Mucosa of stomach (tissue), 1 donor: ENCODE data around the gene GLG1.

Source experiments
- H3K27me3 ChIP-seq: one replicate; pipeline ENCODE4 v1.7.0; 2013; ENCODE audit warnings: mild to moderate bottlenecking, low read length; ENCODE audit not compliant: control insufficient read depth, insufficient read depth
- H3K36me3 ChIP-seq: one replicate; pipeline ENCODE4 v1.7.0; 2013; ENCODE audit warnings: low read length; ENCODE audit not compliant: control insufficient read depth, insufficient read depth
- H3K4me1 ChIP-seq: one replicate; pipeline ENCODE4 v1.7.0; 2013; ENCODE audit warnings: mild to moderate bottlenecking, low read length; ENCODE audit not compliant: control insufficient read depth, insufficient read depth
- H3K4me3 ChIP-seq: one replicate; pipeline ENCODE4 v1.7.0; 2013; ENCODE audit warnings: low read length
- H3K9ac ChIP-seq: one replicate; pipeline ENCODE4 v1.7.0; 2013; ENCODE audit warnings: mild to moderate bottlenecking, low read length, moderate library complexity
- H3K9me3 ChIP-seq: one replicate; pipeline ENCODE4 v1.7.0; 2013; ENCODE audit warnings: mild to moderate bottlenecking, low read length, moderate library complexity; ENCODE audit not compliant: control insufficient read depth
- donor health status: Pancreatic carcinoma.

Gene GLG1

DNA sequence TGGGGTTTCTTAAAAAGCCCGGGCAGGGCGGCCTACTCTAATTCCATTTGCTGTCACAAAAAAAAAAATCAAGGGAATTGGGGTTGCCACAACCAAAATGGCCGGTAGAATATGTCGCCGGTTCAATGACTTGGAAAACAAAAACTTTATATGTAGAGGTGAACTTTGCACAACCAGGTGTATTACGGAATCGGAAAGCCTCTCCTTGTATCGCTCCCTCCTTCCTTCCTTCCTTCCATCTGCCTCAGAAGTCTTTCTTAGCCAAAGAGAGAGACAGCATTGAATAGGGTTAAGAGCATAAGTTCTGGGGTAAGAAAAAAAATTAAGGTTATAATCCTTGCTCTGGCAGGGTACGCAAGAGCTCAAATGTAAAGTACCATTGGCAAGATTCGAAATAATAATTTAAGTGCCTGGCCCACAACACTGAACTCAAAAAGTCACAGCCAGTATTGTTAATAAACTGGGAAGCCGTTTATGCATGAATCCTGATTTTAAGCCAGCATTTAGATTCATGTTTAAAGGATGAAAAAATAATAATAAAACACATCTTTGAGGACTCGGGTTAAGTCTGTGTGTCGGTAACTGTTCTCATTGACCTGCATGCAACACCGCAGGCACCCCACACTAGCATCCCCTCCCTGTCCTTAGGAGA is 522 bp upstream of the GLG1 start:
- H3K9ac ChIP-seq, result peak overlapping the region; percentile 87
- no peaks in the 10 kb centered on the region for H3K9me3 ChIP-seq
- no peaks in the 10 kb centered on the region for H3K36me3 ChIP-seq
- peak overlapping the region; percentile 70 for H3K4me3 ChIP-seq
- H3K27me3 ChIP-seq, result no peaks in the 10 kb centered on the region
- H3K4me1 ChIP-seq, result peaks cover 14% of the 10 kb centered on the region

DNA sequence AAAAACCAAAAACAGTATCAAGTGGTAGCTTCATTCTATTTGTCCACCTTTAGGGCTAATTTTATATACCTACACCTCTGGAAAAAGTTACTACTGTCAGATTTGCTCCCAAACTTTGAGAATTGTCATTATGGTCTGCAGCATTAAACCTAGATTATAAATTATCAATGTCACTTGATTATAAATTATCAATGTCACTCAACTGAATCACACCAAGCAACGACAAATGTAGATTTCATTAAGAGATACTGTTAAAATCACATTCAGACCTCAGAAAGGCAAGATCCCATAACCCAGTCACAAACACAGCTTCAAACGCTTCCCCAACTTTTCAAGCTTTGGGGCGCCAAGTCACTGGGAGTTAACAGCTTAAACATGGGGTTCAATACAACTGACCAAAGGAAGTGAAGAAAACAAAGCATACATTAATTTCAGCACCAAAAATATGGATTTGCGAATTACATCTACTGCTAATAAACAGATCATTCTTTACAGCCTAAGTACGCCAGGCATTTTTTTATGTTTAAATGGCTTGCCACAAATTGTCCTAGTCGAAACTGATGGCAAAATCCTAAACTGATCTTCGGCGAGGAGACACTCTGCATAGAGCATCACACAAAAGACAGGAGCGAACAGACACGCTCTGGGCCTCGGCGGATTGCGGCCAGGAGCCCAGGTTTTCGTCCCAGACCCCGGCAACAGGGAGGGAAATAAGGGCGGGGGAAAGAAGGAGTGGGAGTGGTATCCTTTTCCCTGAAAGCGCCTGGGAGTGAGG is 981 bp downstream of the GLG1 start:
- no peaks in the 10 kb centered on the region for H3K27me3 ChIP-seq
- peak overlapping the region; percentile 70 for H3K4me3 ChIP-seq
- H3K36me3 ChIP-seq, result no peaks in the 10 kb centered on the region
- H3K9ac ChIP-seq, result peak overlapping the region; percentile 87
- peaks cover 26% of the 10 kb centered on the region for H3K4me1 ChIP-seq
- H3K9me3 ChIP-seq, result no peaks in the 10 kb centered on the region

DNA sequence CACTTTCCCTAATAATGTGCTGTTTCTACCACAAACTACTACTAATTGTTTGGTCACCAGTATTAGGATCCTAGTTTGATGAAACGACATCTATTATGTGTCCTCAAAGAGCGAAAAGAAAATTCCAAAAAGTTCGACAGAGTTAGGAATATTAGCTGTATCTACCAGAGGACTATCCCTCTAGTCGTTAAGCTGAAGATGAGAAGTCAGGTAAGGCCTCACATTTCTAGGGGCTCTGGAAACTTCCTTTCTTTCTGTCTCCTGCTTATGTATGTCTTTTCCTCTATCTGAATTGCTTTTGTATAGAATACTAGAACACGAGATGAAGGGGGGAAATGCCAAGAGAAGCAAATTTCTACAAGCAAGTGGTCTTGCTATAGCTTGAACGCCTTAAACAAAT is 1.6 kb downstream of the GLG1 start:
- H3K4me1 ChIP-seq, result peaks cover 32% of the 10 kb centered on the region
- H3K4me3 ChIP-seq, result peak overlapping the region; percentile 70
- H3K27me3 ChIP-seq, result no peaks in the 10 kb centered on the region
- H3K36me3 ChIP-seq, result no peaks in the 10 kb centered on the region
- peak overlapping the region; percentile 87 for H3K9ac ChIP-seq
- H3K9me3 ChIP-seq, result no peaks in the 10 kb centered on the region

DNA sequence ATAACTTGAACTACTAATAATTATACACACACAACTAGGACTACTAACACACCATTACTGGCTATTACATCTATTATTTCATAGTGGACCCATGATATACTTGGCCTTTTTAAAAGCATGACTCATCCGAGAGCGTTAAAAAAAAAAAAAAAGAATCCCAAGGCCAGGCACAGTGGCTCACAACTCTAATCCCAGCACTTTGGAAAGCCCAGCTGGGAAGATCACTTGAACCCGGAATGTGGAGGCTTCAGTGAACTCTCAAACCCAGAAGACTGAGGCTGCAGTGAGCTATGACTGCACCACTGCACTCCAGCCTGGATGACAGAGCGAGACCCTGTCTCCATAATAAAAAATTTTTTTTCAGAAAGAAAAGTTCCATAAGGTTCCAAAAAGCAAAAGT is 3.1 kb downstream of the GLG1 start:
- Histone ChIP-seq H3K9ac (no peak overlapping the region), H3K9me3 (no peaks in the 10 kb centered on the region), H3K4me3 (no peak overlapping the region), H3K4me1 (peaks cover 34% of the 10 kb centered on the region), H3K27me3 (no peaks in the 10 kb centered on the region), H3K36me3 (no peaks in the 10 kb centered on the region)

DNA sequence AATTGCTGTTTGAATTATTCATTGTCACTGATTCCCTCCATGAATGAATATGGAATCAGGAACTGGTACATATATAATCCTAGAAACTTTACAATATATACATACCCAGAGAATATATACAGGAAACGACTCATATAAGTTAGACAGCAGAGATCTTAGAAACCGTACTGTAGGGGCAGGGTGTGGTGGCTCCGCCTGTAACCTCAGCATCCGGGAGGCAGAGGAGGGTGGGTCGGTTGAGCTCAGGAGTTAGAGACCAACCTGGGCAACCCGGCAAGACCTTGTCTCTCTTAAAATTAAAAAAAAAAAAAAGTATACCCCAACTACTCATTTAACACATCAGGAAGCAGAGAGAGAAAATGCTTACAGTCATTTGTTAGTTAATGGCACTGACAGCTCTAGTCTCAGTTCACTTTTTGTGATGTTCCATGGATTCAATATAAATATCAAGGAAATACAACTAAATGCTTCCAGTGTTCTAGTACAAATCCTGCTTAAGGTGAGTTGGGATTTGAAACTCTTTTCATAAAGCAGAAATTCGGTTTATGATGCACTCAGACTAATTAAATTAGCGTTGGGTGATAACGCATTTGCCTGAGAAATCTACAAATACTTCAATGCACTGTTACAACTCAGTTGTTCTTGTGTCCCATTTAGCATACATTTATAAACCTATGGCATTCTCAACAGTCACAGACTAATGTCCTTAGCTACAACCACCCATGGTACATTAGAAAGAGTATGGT is 5.6 kb downstream of the GLG1 start:
- Histone ChIP-seq H3K4me3 (no peak overlapping the region), H3K4me1 (peaks cover 26% of the 10 kb centered on the region), H3K9me3 (no peaks in the 10 kb centered on the region), H3K27me3 (no peaks in the 10 kb centered on the region), H3K9ac (peak overlapping the region; percentile 39), H3K36me3 (no peaks in the 10 kb centered on the region)

DNA sequence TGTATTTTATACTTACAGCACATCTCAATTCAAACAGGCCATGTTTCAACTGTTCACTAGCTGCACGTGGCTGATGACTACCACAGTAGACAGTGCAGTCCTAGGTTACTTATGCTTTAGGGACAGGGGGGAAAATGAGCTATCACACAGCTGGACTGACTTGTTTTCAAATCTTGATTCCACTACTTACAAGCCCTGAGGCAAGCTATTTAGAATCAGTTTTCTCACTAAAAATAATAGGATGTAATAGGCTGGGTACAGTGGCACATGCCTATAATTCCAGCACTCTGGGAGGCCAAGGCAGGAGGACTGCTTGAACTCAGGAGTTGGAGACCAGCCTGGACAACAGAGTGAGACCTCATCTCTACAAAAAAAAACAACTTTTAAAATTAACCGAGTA is 10.3 kb downstream of the GLG1 start:
- Histone ChIP-seq H3K4me1 (peaks cover 15% of the 10 kb centered on the region), H3K4me3 (no peak overlapping the region), H3K36me3 (no peaks in the 10 kb centered on the region), H3K9me3 (no peaks in the 10 kb centered on the region), H3K9ac (no peak overlapping the region), H3K27me3 (no peaks in the 10 kb centered on the region)

DNA sequence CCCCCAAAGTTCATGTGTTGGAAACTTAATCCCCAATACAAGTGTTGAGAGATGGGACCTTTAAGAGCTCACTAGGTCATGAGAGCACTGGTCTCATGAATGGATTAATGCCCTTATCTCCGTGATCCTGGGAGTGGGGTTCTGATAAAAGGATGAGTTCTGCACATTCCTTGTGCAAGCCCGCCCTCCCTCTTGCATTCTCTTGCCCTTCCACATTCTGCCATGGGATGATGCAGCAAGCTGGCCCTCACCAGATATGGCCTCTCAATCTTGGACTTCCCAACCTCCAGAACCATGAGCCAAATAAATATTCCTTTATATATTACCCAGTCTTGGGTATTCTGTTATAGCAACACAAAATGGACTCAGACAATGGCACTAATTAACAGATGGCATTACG is 14.1 kb downstream of the GLG1 start:
- Histone ChIP-seq H3K27me3 (no peaks in the 10 kb centered on the region), H3K9me3 (no peaks in the 10 kb centered on the region), H3K4me1 (no peaks in the 10 kb centered on the region), H3K36me3 (no peaks in the 10 kb centered on the region), H3K9ac (no peak overlapping the region), H3K4me3 (no peak overlapping the region)

DNA sequence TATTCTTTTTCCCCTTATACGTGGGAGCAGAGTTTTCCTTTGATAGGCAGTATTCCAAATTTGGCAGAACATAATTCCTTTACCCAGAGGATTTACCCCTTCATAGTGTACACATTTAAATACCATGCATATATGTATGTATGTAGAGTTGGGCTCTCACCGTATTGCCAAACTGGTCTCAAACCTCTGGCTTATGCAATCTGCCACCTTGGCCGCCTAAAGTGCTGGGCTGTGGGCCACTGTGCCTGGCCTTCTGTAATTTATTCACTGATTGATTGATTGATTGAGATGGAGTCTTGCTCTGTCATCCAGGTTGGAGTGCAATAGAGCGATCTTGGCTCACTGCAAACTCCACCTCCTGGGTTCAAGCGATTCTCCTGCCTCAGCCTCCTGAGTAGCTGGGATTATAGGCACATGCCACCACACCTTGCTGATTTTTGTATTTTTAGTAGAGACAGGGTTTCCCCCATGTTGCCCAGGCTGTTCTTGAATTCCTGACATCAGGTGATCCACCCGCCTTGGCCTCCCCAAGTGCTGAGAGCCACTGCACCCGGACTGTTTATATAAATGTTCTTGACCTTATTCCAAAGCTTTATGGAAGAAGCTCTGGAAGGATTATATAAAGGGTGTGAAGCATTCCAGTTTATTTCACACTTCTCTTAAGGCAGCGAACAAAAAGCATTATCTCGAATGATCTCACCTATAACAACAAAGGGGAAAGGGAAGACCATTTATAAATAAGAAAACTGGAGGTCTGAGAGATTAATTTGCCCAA is 14.9 kb downstream of the GLG1 start:
- Histone ChIP-seq H3K9ac (no peak overlapping the region), H3K27me3 (no peaks in the 10 kb centered on the region), H3K9me3 (no peaks in the 10 kb centered on the region), H3K36me3 (no peaks in the 10 kb centered on the region), H3K4me3 (no peak overlapping the region), H3K4me1 (no peaks in the 10 kb centered on the region)

DNA sequence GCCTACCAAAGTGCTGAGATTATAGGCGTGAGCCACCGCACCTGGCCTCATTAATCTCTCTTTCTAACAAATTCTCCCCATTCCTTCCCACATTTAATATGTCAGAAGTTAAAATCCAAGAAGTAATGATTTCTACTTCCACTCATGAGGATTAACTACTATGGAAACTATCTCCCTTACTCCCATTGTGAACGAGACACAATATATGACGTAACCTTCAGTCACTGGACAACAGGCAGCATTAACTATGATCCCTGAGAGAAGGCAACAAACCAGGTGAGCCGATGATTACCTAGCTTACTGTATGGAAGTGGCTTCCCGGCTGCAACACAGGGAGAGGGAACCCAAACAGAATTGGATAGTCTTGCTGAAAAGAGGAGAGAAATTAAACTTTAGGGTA is 20.0 kb downstream of the GLG1 start:
- Histone ChIP-seq H3K9me3 (no peaks in the 10 kb centered on the region), H3K4me1 (peaks cover 3% of the 10 kb centered on the region), H3K27me3 (no peaks in the 10 kb centered on the region), H3K9ac (no peak overlapping the region), H3K36me3 (no peaks in the 10 kb centered on the region), H3K4me3 (no peak overlapping the region)

DNA sequence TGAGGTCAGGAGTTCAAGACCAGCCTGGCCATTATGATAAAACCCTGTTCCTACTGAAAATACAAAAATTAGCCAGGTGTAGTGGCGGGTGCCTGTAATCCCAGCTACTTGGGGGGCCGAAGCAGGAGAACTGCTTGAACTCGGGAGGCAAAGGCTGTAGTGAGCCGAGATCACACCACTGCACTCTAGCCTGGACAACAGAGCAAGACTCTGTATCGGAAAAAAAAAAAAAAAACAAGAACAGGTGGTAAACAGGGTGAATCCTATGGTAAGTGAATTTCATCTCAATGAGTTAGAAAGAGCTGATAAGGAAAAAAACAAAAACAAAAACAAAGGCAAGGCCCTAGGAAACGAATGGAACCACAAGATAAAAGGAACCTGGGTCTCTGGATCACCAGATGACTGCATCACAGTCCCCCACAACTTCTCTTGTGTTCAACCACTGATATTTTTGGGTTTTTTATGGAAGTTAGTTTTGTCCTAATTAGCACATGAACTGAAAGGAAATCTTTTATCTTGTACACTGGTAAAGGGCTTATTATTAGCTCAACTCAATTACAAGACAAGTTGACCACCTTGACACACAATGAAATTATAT is 21.0 kb downstream of the GLG1 start:
- Histone ChIP-seq H3K9ac (no peak overlapping the region), H3K4me1 (peaks cover 3% of the 10 kb centered on the region), H3K9me3 (no peaks in the 10 kb centered on the region), H3K4me3 (no peak overlapping the region), H3K36me3 (no peaks in the 10 kb centered on the region), H3K27me3 (no peaks in the 10 kb centered on the region)

DNA sequence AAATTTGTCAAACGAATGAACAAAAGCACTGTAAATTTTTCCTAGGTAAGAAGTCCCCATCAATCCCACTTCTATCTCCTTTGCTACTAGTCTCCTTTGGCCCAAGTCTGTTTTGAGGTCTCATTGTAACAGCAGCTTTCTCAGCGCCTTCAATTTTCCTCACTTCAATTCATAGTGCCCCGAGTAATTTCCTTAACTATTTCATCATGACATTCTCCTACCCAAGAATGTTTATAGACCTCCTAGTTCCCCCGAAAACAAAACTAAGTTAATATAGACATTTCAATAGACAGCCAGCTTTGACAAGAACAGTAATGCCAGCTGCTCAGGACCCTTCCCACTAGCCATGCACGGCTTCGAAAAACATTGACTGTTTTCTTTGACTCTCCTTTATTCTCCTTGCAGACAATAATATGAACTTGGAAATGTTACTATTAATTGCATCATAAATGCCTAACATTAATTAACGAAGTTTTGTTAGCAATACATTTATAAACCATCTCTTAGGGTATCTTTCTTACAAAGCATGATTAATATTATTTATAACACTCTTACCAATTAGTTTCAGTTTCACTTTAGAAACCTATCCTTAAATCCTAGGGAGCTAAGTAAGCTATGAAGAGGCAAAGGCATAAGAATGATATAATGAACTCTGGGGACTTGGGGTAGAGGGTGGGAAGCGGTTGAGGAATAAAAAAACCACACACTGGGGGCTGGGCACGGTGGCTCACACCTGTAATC is 22.8 kb downstream of the GLG1 start:
- Histone ChIP-seq H3K9me3 (no peaks in the 10 kb centered on the region), H3K4me3 (no peak overlapping the region), H3K27me3 (no peaks in the 10 kb centered on the region), H3K4me1 (peaks cover 3% of the 10 kb centered on the region), H3K9ac (no peak overlapping the region), H3K36me3 (no peaks in the 10 kb centered on the region)
